ENCODE data around the gene SCAF1. TPM values are rescaled to one million over a fixed set of nuclear protein-coding genes. Genes with fewer than 3 reads are reported as not detected.

Gene SCAF1
- polyA plus RNA-seq, 1 donor from 2014 or later = 11.9 TPM

DNA sequence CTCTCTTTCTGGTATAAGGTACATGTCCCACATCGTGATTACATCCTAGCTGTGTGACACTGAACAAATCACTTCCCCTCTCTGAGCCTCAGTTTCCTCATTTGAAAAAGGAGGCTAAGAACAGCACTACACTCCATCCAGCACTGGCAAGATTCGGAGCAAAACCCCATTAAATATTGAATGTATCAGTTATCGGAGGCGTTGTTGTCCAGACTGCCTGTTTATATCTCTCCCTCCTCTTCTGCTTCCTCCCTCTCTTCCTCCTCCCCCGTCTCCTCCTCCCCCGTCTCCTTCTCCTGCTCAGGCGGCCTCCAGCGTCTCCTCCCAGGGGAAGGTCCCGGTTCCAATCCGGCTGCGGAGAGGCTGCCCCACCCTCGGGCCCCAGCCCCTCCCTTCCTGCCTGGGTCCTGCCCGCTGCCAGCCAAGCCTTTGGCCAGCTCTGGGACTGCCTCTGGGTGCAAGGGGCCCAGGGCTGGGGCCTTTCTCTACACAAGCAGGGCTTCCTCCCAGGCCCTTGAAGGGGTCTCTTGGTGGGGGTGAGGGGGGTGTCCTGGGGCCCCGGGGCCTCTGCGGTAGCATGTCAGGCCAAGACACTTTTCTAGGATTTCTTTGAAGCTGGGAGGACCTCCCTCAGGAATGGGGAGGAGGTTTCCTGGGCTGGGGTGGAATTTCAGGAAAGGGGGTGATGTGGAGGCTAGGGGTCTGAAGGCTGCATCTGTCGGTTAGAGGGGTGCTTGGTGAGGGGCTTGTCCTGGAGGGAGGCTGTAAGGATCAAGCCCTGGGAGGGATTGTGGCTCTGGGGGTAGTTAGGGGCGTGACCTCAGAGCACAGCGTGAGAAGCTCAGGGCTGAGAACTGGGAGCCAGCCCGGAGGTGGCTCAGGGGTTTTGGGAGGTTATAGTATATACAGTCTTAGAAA, 3.9 kb upstream of the SCAF1 start:
- Histone ChIP-seq H3K27ac (ENCODE audit: low read length) (no peak overlapping the region), H4K20me1 (ENCODE audit: insufficient read depth) (no peaks in the 10 kb centered on the region), H3K9me3 (ENCODE audit: low read length) (no peaks in the 10 kb centered on the region), H3F3A (ENCODE audit: insufficient read depth, low read length, poor library complexity, severe bottlenecking) (peaks cover 5% of the 10 kb centered on the region), H3K79me2 (replicated peaks; ENCODE audit: insufficient read depth, low read length) (peaks cover 9% of the 10 kb centered on the region), H3K9me2 (ENCODE audit: insufficient read depth, low read length) (no peaks in the 10 kb centered on the region), H3K36me3 (ENCODE audit: insufficient read depth, low read length) (no peaks in the 10 kb centered on the region), H3K4me2 (ENCODE audit: low read length) (no peak overlapping the region), H3K4me3 (ENCODE audit: low read length) (no peak overlapping the region), H3K27me3 (ENCODE audit: insufficient read depth, low read depth, low read length) (no peaks in the 10 kb centered on the region), H3K9ac (ENCODE audit: low read length) (no peak overlapping the region), H2AFZ (ENCODE audit: low read depth, low read length) (no peak overlapping the region)
- no peak for TF ChIP-seq REST (IDR thresholded peaks at IDR 0.05; ENCODE audit: borderline replicate concordance)
- no peak for TF ChIP-seq TAF1 (IDR thresholded peaks at IDR 0.05; ENCODE audit: low read depth)
- peak; percentile 6 for TF ChIP-seq POLR2AphosphoS5 (IDR thresholded peaks at IDR 0.05)
- TF ChIP-seq EP300 (conservative IDR thresholded peaks at IDR 0.05; ENCODE audit: poor library complexity, severe bottlenecking) = no peak

DNA sequence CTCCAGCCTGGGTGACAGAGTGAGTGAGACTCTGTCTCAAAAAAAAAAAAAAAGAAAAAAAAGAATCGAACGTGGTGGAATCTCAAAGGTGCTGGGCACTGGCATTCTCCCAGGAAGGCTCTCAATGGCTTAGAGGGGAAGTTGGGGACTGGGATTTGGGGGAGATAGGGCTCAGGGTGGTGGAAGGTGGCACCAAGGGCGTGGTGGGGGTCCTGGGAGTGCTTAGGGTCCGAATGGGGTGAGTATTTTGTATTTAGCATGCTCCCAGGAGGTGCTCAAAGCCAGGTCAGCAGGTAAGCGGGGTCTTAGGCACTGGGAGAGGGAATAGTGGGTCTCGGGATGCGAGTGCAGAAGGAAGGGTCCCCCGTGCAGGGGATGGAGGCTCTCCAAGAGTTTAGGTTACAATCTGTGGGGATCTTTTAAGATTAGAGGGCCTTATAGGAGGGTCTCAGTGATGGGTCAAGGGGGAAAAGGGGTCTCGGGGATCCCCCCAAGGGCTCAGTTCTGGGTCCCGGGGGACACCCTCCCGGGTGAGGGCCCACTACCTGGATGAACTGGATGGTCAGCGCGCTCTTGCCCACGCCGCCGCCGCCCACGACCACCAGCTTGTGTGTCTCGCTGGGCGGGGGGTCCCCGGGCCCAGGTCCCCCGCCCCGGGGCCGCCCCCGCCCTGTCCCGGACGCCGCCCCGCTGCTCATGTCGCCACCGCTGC, 2.5 kb upstream of the SCAF1 start:
- H3K79me2 ChIP-seq (replicated peaks; ENCODE audit: insufficient read depth, low read length) = peaks cover 23% of the 10 kb centered on the region
- H3K4me3 ChIP-seq (ENCODE audit: low read length) = peak overlapping the region; percentile 76
- H4K20me1 ChIP-seq (ENCODE audit: insufficient read depth) = no peaks in the 10 kb centered on the region
- peak overlapping the region; percentile 48 for H3K9ac ChIP-seq (ENCODE audit: low read length)
- no peak overlapping the region for H3K4me2 ChIP-seq (ENCODE audit: low read length)
- H3F3A ChIP-seq (ENCODE audit: insufficient read depth, low read length, poor library complexity, severe bottlenecking) = peaks cover 5% of the 10 kb centered on the region
- no peaks in the 10 kb centered on the region for H3K27me3 ChIP-seq (ENCODE audit: insufficient read depth, low read depth, low read length)
- H3K36me3 ChIP-seq (ENCODE audit: insufficient read depth, low read length) = no peaks in the 10 kb centered on the region
- H3K9me2 ChIP-seq (ENCODE audit: insufficient read depth, low read length) = no peaks in the 10 kb centered on the region
- no peaks in the 10 kb centered on the region for H3K9me3 ChIP-seq (ENCODE audit: low read length)
- no peak for TF ChIP-seq RAD21 (conservative IDR thresholded peaks at IDR 0.05)
- TF ChIP-seq REST (IDR thresholded peaks at IDR 0.05; ENCODE audit: borderline replicate concordance) = no peak
- no peak for TF ChIP-seq EP300 (conservative IDR thresholded peaks at IDR 0.05; ENCODE audit: poor library complexity, severe bottlenecking)
- TF ChIP-seq EZH2 (IDR thresholded peaks at IDR 0.05; ENCODE audit: borderline replicate concordance, insufficient read depth, low read length, poor library complexity, severe bottlenecking) = no peak
- no peak overlapping the region for H3K27ac ChIP-seq (ENCODE audit: low read length)
- H2AFZ ChIP-seq (ENCODE audit: low read depth, low read length) = no peak overlapping the region
